Thyroid gland (tissue), 4 donors: ENCODE data around the gene GALNT18.

Experiments used
- CTCF ChIP-seq, 6 experiments: fragments of 200-600 bp in 3 of 6; fragments of 450-650 bp in 3 of 6; sonication (generic) in 3 of 6; IDR thresholded peaks; one replicate each; pipeline ENCODE4 v1.5.1; 2016 to 2019; ENCODE audit warnings: antibody characterized with exemption in 6 of 6, mild to moderate bottlenecking in 2 of 6, inconsistent platforms in 1 of 6, moderate library complexity in 1 of 6
- POLR2A ChIP-seq, 2 donors: fragments of 450-650 bp; IDR thresholded peaks; one replicate each; pipeline ENCODE4 v1.6.1; 2017; ENCODE audit warnings: antibody characterized with exemption in 2 of 2, mild to moderate bottlenecking in 2 of 2, moderate library complexity in 1 of 2

- no peak for TF ChIP-seq CTCF (IDR thresholded peaks at IDR 0.05)
- no peak for TF ChIP-seq POLR2A (IDR thresholded peaks at IDR 0.05)
Observed at GRCh38 chr11:11422411-11423128, 199.2 kb downstream of the GALNT18 start.
